ENCODE measurements around the gene SMIM35. TPM values are rescaled to one million over a fixed set of nuclear protein-coding genes. Genes with fewer than 3 reads are reported as not detected.

SMIM35 gene
- total RNA-seq, 1 experiment from 2014 or later, result not detected

- no CpG with 5 or more reads among the region's 4 CpGs for WGBS (ENCODE audit: extremely low coverage, insufficient read length, low lambda C conversion rate)
- no peak overlapping the region for H2AFZ ChIP-seq (ENCODE audit: low read length)
- no peak overlapping the region for H2BK12ac ChIP-seq (ENCODE audit: insufficient read length, low read depth, low read length)
- H4K91ac ChIP-seq (ENCODE audit: insufficient read length, low read depth, low read length), result no peak overlapping the region
- H3K9me3 ChIP-seq (ENCODE audit: control insufficient read depth, low read depth, low read length), result no peaks in the 10 kb centered on the region
- no peaks in the 10 kb centered on the region for H4K20me1 ChIP-seq (ENCODE audit: control insufficient read depth, insufficient read depth, insufficient read length)
- H4K5ac ChIP-seq (ENCODE audit: insufficient read length, low read depth, low read length), result no peak overlapping the region
- no peak overlapping the region for H4K8ac ChIP-seq (replicated peaks; ENCODE audit: insufficient read length, low read depth, low read length)
- Mint-ChIP-seq H3K4me1 (peaks cover 8 to 10% of the 10 kb centered on the region in 2 experiments), H3K27me3 (ENCODE audit: low read depth) (peaks cover 15% of the 10 kb centered on the region), H3K4me3 (no peak overlapping the region), H3K9me3 (no peaks in the 10 kb centered on the region), H3K27ac (no peak overlapping the region; a peak in 1 of 7 replicates), H3K36me3 (ENCODE audit: insufficient read depth in 1 of 3, low read depth in 3 of 3) (no peaks in the 10 kb centered on the region)
- H3K18ac ChIP-seq (ENCODE audit: insufficient read length, low read depth, low read length), result no peak overlapping the region
- H3T11ph ChIP-seq (ENCODE audit: low read length), result no peak overlapping the region
- H3K56ac ChIP-seq (ENCODE audit: insufficient read length, low read depth, low read length), result no peak overlapping the region
- no peak overlapping the region for H3K14ac ChIP-seq (ENCODE audit: insufficient read depth, low read length)
- DNase-seq, result no peak
- no peak for TF ChIP-seq CTCF (conservative IDR thresholded peaks at IDR 0.05)
- no peak overlapping the region for H2AK5ac ChIP-seq (ENCODE audit: insufficient read length, low read length)
- no peak overlapping the region for H3K9ac ChIP-seq (ENCODE audit: extremely low read depth, insufficient read length, low read length)
- H2BK15ac ChIP-seq (ENCODE audit: low read depth, low read length), result no peak overlapping the region
- no peak overlapping the region for H3K23ac ChIP-seq (ENCODE audit: insufficient read length, low read depth, low read length)
- H3K4ac ChIP-seq (ENCODE audit: low read depth, low read length), result no peak overlapping the region
- no peak overlapping the region for H3K27ac ChIP-seq (ENCODE audit: insufficient read length, low read depth, low read length)
- no peaks in the 10 kb centered on the region for H3K79me2 ChIP-seq (ENCODE audit: insufficient read depth, low read length)
- H3K4me2 ChIP-seq (ENCODE audit: insufficient read depth, insufficient read length, low read length), result no peak overlapping the region
- no peak overlapping the region for H2BK120ac ChIP-seq (ENCODE audit: low read depth, low read length, poor library complexity, severe bottlenecking)
- H3K27me3 ChIP-seq (ENCODE audit: insufficient read depth, low read length), result no peaks in the 10 kb centered on the region
- H3K79me1 ChIP-seq (ENCODE audit: insufficient read depth, low read depth, low read length, poor library complexity, severe bottlenecking), result no peaks in the 10 kb centered on the region
- H2BK5ac ChIP-seq (ENCODE audit: insufficient read length, low read length), result no peak overlapping the region
- 0 out of 2 replicates have a peak, but pooled peaks cover 6% of the 10 kb centered on the region for H3K4me1 ChIP-seq (ENCODE audit: insufficient read depth, low read length)
- no peaks in the 10 kb centered on the region for H3K23me2 ChIP-seq (ENCODE audit: insufficient read length, low read depth, low read length, poor library complexity, severe bottlenecking)
- H2BK20ac ChIP-seq (ENCODE audit: low read depth, low read length, poor library complexity, severe bottlenecking), result no peak overlapping the region
These were observed 86.5 kb downstream of the SMIM35 start for GRCh38 chr11:118000067-118000849.

Data from H9 (cell line).